ENCODE results near the gene SLC39A8. TPM values are rescaled to one million over a fixed set of nuclear protein-coding genes. Genes with fewer than 3 reads are reported as not detected.

SLC39A8 gene
- total RNA-seq, 1 donor: 66.0 TPM

- peak in 2 of 3 donors; percentile 14 to 18 for DNase-seq (ENCODE audit: low read depth in 2 of 3, low spot score in 2 of 3)
These were observed 2.7 kb downstream of the SLC39A8 start for GRCh38 chr4:102342404-102343074.

GRCh38 chr4:102341201-102341600 lies 4.1 kb downstream of the SLC39A8 start:
- no peak for DNase-seq (ENCODE audit: low read depth in 2 of 3, low spot score in 2 of 3)

- DNase-seq (ENCODE audit: low read depth in 2 of 3, low spot score in 2 of 3): no peak
These were observed 6.3 kb downstream of the SLC39A8 start for GRCh38 chr4:102339018-102339417.

GRCh38 chr4:102338405-102338804 lies 6.9 kb downstream of the SLC39A8 start:
- no peak for DNase-seq (ENCODE audit: low read depth in 2 of 3, low spot score in 2 of 3)

- peak in 1 of 3 donors; percentile 9 for DNase-seq (ENCODE audit: low read depth in 2 of 3, low spot score in 2 of 3)
These were observed 9.7 kb downstream of the SLC39A8 start for GRCh38 chr4:102335616-102336015.

- DNase-seq (ENCODE audit: low read depth in 2 of 3, low spot score in 2 of 3): no peak
These were observed 10.7 kb downstream of the SLC39A8 start for GRCh38 chr4:102334624-102335023.

- no peak for DNase-seq (ENCODE audit: low read depth in 2 of 3, low spot score in 2 of 3)
These were observed 11.5 kb downstream of the SLC39A8 start for GRCh38 chr4:102333787-102334186.

GRCh38 chr4:102328045-102328444 lies 17.2 kb downstream of the SLC39A8 start:
- DNase-seq (ENCODE audit: low read depth in 2 of 3, low spot score in 2 of 3): no peak

GRCh38 chr4:102326951-102327350 lies 18.3 kb downstream of the SLC39A8 start:
- DNase-seq (ENCODE audit: low read depth in 2 of 3, low spot score in 2 of 3): no peak

- no peak for DNase-seq (ENCODE audit: low read depth in 2 of 3, low spot score in 2 of 3)
These were observed 20.6 kb downstream of the SLC39A8 start for GRCh38 chr4:102324730-102325129.

GRCh38 chr4:102322736-102323135 lies 22.5 kb downstream of the SLC39A8 start:
- no peak for DNase-seq (ENCODE audit: low read depth in 2 of 3, low spot score in 2 of 3)

GRCh38 chr4:102321260-102321995 lies 23.9 kb downstream of the SLC39A8 start:
- DNase-seq (ENCODE audit: low read depth in 2 of 3, low spot score in 2 of 3): no peak

GRCh38 chr4:102319594-102319993 lies 25.7 kb downstream of the SLC39A8 start:
- no peak for DNase-seq (ENCODE audit: low read depth in 2 of 3, low spot score in 2 of 3)

GRCh38 chr4:102318526-102318925 lies 26.8 kb downstream of the SLC39A8 start:
- no peak for DNase-seq (ENCODE audit: low read depth in 2 of 3, low spot score in 2 of 3)

GRCh38 chr4:102318105-102318504 lies 27.2 kb downstream of the SLC39A8 start:
- no peak for DNase-seq (ENCODE audit: low read depth in 2 of 3, low spot score in 2 of 3)

GRCh38 chr4:102317459-102317858 lies 27.8 kb downstream of the SLC39A8 start:
- no peak for DNase-seq (ENCODE audit: low read depth in 2 of 3, low spot score in 2 of 3)

GRCh38 chr4:102316585-102316984 lies 28.7 kb downstream of the SLC39A8 start:
- DNase-seq (ENCODE audit: low read depth in 2 of 3, low spot score in 2 of 3): no peak

GRCh38 chr4:102315532-102315931 lies 29.8 kb downstream of the SLC39A8 start:
- DNase-seq (ENCODE audit: low read depth in 2 of 3, low spot score in 2 of 3): no peak

- DNase-seq (ENCODE audit: low read depth in 2 of 3, low spot score in 2 of 3): no peak
These were observed 32.9 kb downstream of the SLC39A8 start for GRCh38 chr4:102312417-102312816.

GRCh38 chr4:102311912-102312311 lies 33.4 kb downstream of the SLC39A8 start:
- no peak for DNase-seq (ENCODE audit: low read depth in 2 of 3, low spot score in 2 of 3)

- no peak for DNase-seq (ENCODE audit: low read depth in 2 of 3, low spot score in 2 of 3)
These were observed 33.9 kb downstream of the SLC39A8 start for GRCh38 chr4:102311407-102311806.

Measured in hematopoietic multipotent progenitor cell (in vitro differentiated cells).